GM12878 (cell line): ENCODE measurements around the gene SEMA7A. TPM values are rescaled to one million over a fixed set of nuclear protein-coding genes. Genes with fewer than 3 reads are reported as not detected.

Experiments
- ATAC-seq: fragments of 200-7000 bp; cut with Tn5 transposase; 3 replicates; pipeline ENCODE4 v1.9.1; 2020; ENCODE audit warnings: mild to moderate bottlenecking, moderate library complexity
- BruUV-seq: library from RNA; stranded (reverse); fragments of 400-500 nt; replicated peaks from 2 replicates; lab custom pipeline; 2021; lab: Mats Ljungman, UMichigan
- CTCF ChIA-PET: fragments of 300-600 bp; sonication (Branson Sonifier 250); formaldehyde crosslinking; extraction: SDS; loops from one replicate; lab custom pipeline; 2021; ENCODE audit warnings: inconsistent platforms; lab: Yijun Ruan, JAX
- POLR2A ChIA-PET: fragments of 350-600 bp; formaldehyde crosslinking; extraction: SDS; loops from one replicate; lab custom pipeline; 2021; ENCODE audit warnings: inconsistent platforms; lab: Charles Lee
- RAD21 ChIA-PET: fragments of 300-600 bp; sonication (Branson Sonifier 250); formaldehyde crosslinking; loops from one replicate; lab custom pipeline; 2023; ENCODE audit warnings: antibody characterized with exemption; ENCODE audit not compliant: unreplicated experiment; lab: Charles Lee
- SMC1A ChIA-PET: fragments of 300-600 bp; sonication (Branson Sonifier 250); formaldehyde crosslinking; loops from one replicate; lab custom pipeline; 2023; ENCODE audit not compliant: unreplicated experiment, uncharacterized antibody; lab: Charles Lee
- DNase-seq: peaks from one replicate; pipeline ENCODE4 v3.0.0-alpha.2; 2011; ENCODE audit warnings: low read depth, low spot score
- FAIRE-seq: peaks from 3 replicates; lab custom pipeline; 2011; peaks lifted over from hg19 to GRCh38; lab: Jason Lieb, UNC
- H2AFZ ChIP-seq: 2 replicates; pipeline ENCODE4 v1.6.0; 2011; ENCODE audit warnings: low read depth, low read length, control low read depth; ENCODE audit not compliant: control insufficient read depth
- H3K27ac ChIP-seq: 2 replicates; pipeline ENCODE4 v1.5.1; 2011; ENCODE audit warnings: control low read depth; ENCODE audit not compliant: control insufficient read depth, insufficient read depth
- H3K27me3 ChIP-seq, 2 experiments: replicated peaks in 1 of 2; 2 replicates each; pipeline versions ENCODE4 v1.6.0 to v1.6.1; 2011; ENCODE audit warnings: low read length in 1 of 2; ENCODE audit not compliant: control insufficient read depth in 2 of 2, insufficient read depth in 2 of 2
- H3K36me3 ChIP-seq, 2 experiments: 2 replicates each; pipeline ENCODE4 v1.5.1; 2011; ENCODE audit warnings: low read length in 1 of 2; ENCODE audit not compliant: control insufficient read depth in 2 of 2, insufficient read depth in 2 of 2
- H3K4me1 ChIP-seq: 2 replicates; pipeline ENCODE4 v1.6.1; 2011; ENCODE audit warnings: mild to moderate bottlenecking, low read length, moderate library complexity, mixed read lengths; ENCODE audit not compliant: control insufficient read depth, insufficient read depth
- H3K4me2 ChIP-seq: 2 replicates; pipeline ENCODE4 v1.6.0; 2011; ENCODE audit warnings: control low read depth; ENCODE audit not compliant: control insufficient read depth, insufficient read depth
- H3K4me3 ChIP-seq: fragments of 200-600 bp; sonication (generic); 2 replicates; pipeline ENCODE4 v1.5.1; 2016
- H3K79me2 ChIP-seq: 2 replicates; pipeline ENCODE4 v1.6.0; 2011; ENCODE audit warnings: low read length; ENCODE audit not compliant: control insufficient read depth, insufficient read depth
- H3K9ac ChIP-seq: 2 replicates; pipeline ENCODE4 v1.8.0; 2011; ENCODE audit warnings: low read length, control low read depth, mixed read lengths; ENCODE audit not compliant: control insufficient read depth, insufficient read depth
- H3K9me3 ChIP-seq: replicated peaks from 3 replicates; pipeline ENCODE4 v1.5.1; 2011; ENCODE audit warnings: mild to moderate bottlenecking, low read length; ENCODE audit not compliant: control insufficient read depth, insufficient read depth
- H4K20me1 ChIP-seq: 2 replicates; pipeline ENCODE4 v1.6.0; 2011; ENCODE audit not compliant: control insufficient read depth, insufficient read depth
- EGR1 ChIP-seq, 2 experiments: IDR thresholded peaks; 1 replicate in 1 of 2; 2 replicates in 1 of 2; pipeline ENCODE4 v1.6.1; 2011 to 2012; ENCODE audit warnings: low read depth in 2 of 2, low read length in 2 of 2, borderline replicate concordance in 1 of 2, mild to moderate bottlenecking in 1 of 2, moderate library complexity in 1 of 2
- HDAC6 ChIP-seq: fragments of 200-600 bp; sonication (generic); IDR thresholded peaks from one replicate; pipeline ENCODE4 v1.8.0; 2017; ENCODE audit warnings: antibody characterized with exemption; ENCODE audit not compliant: unreplicated experiment
- PBX3 ChIP-seq: IDR thresholded peaks from 2 replicates; pipeline ENCODE4 v1.6.1; 2011; ENCODE audit warnings: mild to moderate bottlenecking, low read depth, low read length, moderate library complexity; ENCODE audit not compliant: insufficient replicate concordance
- POLR2AphosphoS5 ChIP-seq: IDR thresholded peaks from 2 replicates; pipeline ENCODE4 v1.6.1; 2011; ENCODE audit warnings: mild to moderate bottlenecking, low read length, inconsistent platforms
- REST ChIP-seq: IDR thresholded peaks from 2 replicates; pipeline ENCODE4 v1.6.1; 2012; ENCODE audit warnings: mild to moderate bottlenecking, low read depth, low read length
- SRF ChIP-seq, 2 experiments: IDR thresholded peaks; 2 replicates each; pipeline ENCODE4 v1.6.1; 2011; ENCODE audit warnings: low read depth in 2 of 2, low read length in 2 of 2, mild to moderate bottlenecking in 1 of 2, moderate library complexity in 1 of 2
- TAF1 ChIP-seq: IDR thresholded peaks from 2 replicates; pipeline ENCODE4 v1.6.1; 2011; ENCODE audit warnings: mild to moderate bottlenecking, low read depth, low read length, borderline replicate concordance
- WGBS: methylation state at CpG from one replicate; pipeline ENCODE4 v1.1.6; 2016; ENCODE audit warnings: low lambda C conversion rate; ENCODE audit not compliant: insufficient replicate concordance, insufficient coverage; ENCODE audit errors: missing lambda C conversion rate; 5-methylcytosine and 5-hydroxymethylcytosine counted together
- in situ Hi-C: fragments of 300-500 bp; cut with MboI; formaldehyde crosslinking; loops from 9 replicates; pipeline ENCODE4 v1.14.3; 2018; ENCODE audit warnings: mixed read lengths
- intact Hi-C: fragments of 100-400 bp; cut with micrococcal nuclease; formaldehyde crosslinking; loops from one replicate; pipeline ENCODE4 v1.14.2; 2022; ENCODE audit not compliant: unreplicated experiment
- polyA plus RNA-seq, 11 experiments: library from polyadenylated mRNA; depleted of rRNA in 4 of 11; unstranded in 6 of 11; stranded (reverse) in 5 of 11; fragments of >200 nt; fragmentation: Nextera tagmentation in 4 of 11; fragmentation: Illumina TruSeq in 1 of 11; extraction: Ambion mirVana in 4 of 11; extraction: Trizol in 1 of 11; gene quantifications; 1 replicate in 1 of 11; 2 replicates in 10 of 11; pipeline versions ENCODE4 v1.2.1 to v1.2.3, GENCODE V29; 2011 to 2016; ENCODE audit warnings: inconsistent platforms in 2 of 11, missing spikeins in 2 of 11, low read depth in 1 of 11
- total RNA-seq, 4 experiments: library from RNA; depleted of rRNA in 3 of 4; stranded (reverse); fragments of >200 nt in 3 of 4; fragmentation: Illumina TruSeq in 1 of 4; extraction: Trizol in 1 of 4; gene quantifications; 2 replicates each; pipeline versions ENCODE4 v1.2.1 to v1.2.3, GENCODE V29; 2013 to 2021

SEMA7A gene
- total and polyA plus RNA-seq, 10 of the 15 experiments (the other 5 are each of a cell fraction or from before 2014, with no cell fraction given): 0.08 to 112 (median 53.5) TPM

GRCh38 chr15:74408385-74408784 lies 25.4 kb downstream of the SEMA7A start:
- 65% methylated on average over 2 of the region's 2 CpGs for WGBS
- ChIA-PET POLR2A (interaction anchor here (15.4 kb wide), 1 partner anchor 19 kb away, joined by 325 read pairs; the partner anchor contains the start of gene SEMA7A), SMC1A (interaction anchor here (10.9 kb wide), 1 partner anchor 24 kb away, joined by 182 read pairs; the partner anchor contains the start of gene SEMA7A), CTCF (interaction anchor here (0.6 to 14.7 kb wide), 3 partner anchors 16 to 190 kb away, joined by 3 to 187 read pairs (median 5); no protein-coding TSS in a partner anchor), RAD21 (interaction anchor here (0.8 to 20.3 kb wide), 3 partner anchors 12 to 24 kb away, joined by 3 to 496 read pairs (median 262); partner anchors contain the start of gene SEMA7A)
- Histone ChIP-seq H3K9me3 (no peaks in the 10 kb centered on the region), H3K36me3 (peaks cover 17 to 34% of the 10 kb centered on the region in 2 experiments), H3K4me2 (no peak overlapping the region), H4K20me1 (no peaks in the 10 kb centered on the region), H3K79me2 (no peaks in the 10 kb centered on the region; the same call in 1 of the 2 replicates), H2AFZ (no peak overlapping the region), H3K27ac (no peak overlapping the region; the same call in 1 of the 2 replicates), H3K27me3 (no peaks in the 10 kb centered on the region), H3K4me3 (no peak overlapping the region), H3K4me1 (peaks cover 29% of the 10 kb centered on the region), H3K9ac (no peak overlapping the region)
- in situ Hi-C loops: no loop called here
- intact Hi-C loops: no loop called here
- DNase-seq (no peak), FAIRE-seq (no peak), ATAC-seq (no peak)
- TF ChIP-seq REST: 0 out of 2 replicates have a peak, but pooled peaks have one; percentile 21
- peak; percentile 68; the same call in 1 of the 2 replicates for TF ChIP-seq POLR2AphosphoS5
- no peak for TF ChIP-seq HDAC6
- TF ChIP-seq PBX3: peak; percentile 2
- TF ChIP-seq TAF1: no peak
- no peak for TF ChIP-seq EGR1 (IDR thresholded peaks at IDR 0.05; ENCODE audit: borderline replicate concordance in 1 of 2, low read depth in 2 of 2, low read length in 2 of 2)
- TF ChIP-seq SRF (IDR thresholded peaks at IDR 0.05; ENCODE audit: low read depth in 2 of 2, low read length in 2 of 2): no peak
- BruUV-seq: no TSS peak
